H9 (cell line): ENCODE results near the gene ANO3. TPM values are rescaled to one million over a fixed set of nuclear protein-coding genes. Genes with fewer than 3 reads are reported as not detected.

ENCODE experiments used
- DNase-seq: peaks from one replicate; pipeline ENCODE4 v3.0.0-alpha.2; 2017
- H2AFZ ChIP-seq: one replicate; pipeline ENCODE4 v1.6.1; 2013; ENCODE audit warnings: mild to moderate bottlenecking, low read length, control low read depth, moderate library complexity
- H2AK5ac ChIP-seq: 2 replicates; pipeline ENCODE4 v1.6.1; 2013; ENCODE audit warnings: low read length, control low read depth, mixed read lengths; ENCODE audit not compliant: insufficient read length
- H2BK120ac ChIP-seq: one replicate; pipeline ENCODE4 v1.6.1; 2013; ENCODE audit warnings: low read depth, mild to moderate bottlenecking, low read length, control low read depth, inconsistent platforms; ENCODE audit not compliant: poor library complexity, severe bottlenecking
- H2BK12ac ChIP-seq: 2 replicates; pipeline ENCODE4 v1.6.1; 2013; ENCODE audit warnings: low read length, control low read depth, mixed read lengths, low read depth; ENCODE audit not compliant: insufficient read length
- H2BK15ac ChIP-seq: 2 replicates; pipeline ENCODE4 v1.6.1; 2013; ENCODE audit warnings: low read depth, low read length, control low read depth
- H2BK20ac ChIP-seq: one replicate; pipeline ENCODE4 v1.6.1; 2013; ENCODE audit warnings: low read depth, mild to moderate bottlenecking, low read length, control low read depth, inconsistent platforms; ENCODE audit not compliant: poor library complexity, severe bottlenecking
- H2BK5ac ChIP-seq: 2 replicates; pipeline ENCODE4 v1.6.1; 2013; ENCODE audit warnings: low read length, control low read depth, mixed read lengths; ENCODE audit not compliant: insufficient read length
- H3K14ac ChIP-seq: 2 replicates; pipeline ENCODE4 v1.6.1; 2013; ENCODE audit warnings: low read length, control low read depth; ENCODE audit not compliant: insufficient read depth
- H3K18ac ChIP-seq: 2 replicates; pipeline ENCODE4 v1.6.1; 2013; ENCODE audit warnings: low read depth, mild to moderate bottlenecking, mixed read lengths, low read length, control low read depth; ENCODE audit not compliant: insufficient read length
- H3K23ac ChIP-seq: 2 replicates; pipeline ENCODE4 v1.6.1; 2013; ENCODE audit warnings: low read length, control low read depth, mixed read lengths, low read depth; ENCODE audit not compliant: insufficient read length
- H3K23me2 ChIP-seq: 2 replicates; pipeline ENCODE4 v1.6.1; 2013; ENCODE audit warnings: low read depth, mild to moderate bottlenecking, mixed read lengths, low read length, control low read depth; ENCODE audit not compliant: insufficient read length, poor library complexity, severe bottlenecking
- H3K27ac ChIP-seq: 2 replicates; pipeline ENCODE4 v1.5.1; 2013; ENCODE audit warnings: low read length, control low read depth, mixed read lengths, low read depth; ENCODE audit not compliant: insufficient read length
- H3K27me3 ChIP-seq: 2 replicates; pipeline ENCODE4 v1.6.1; 2013; ENCODE audit warnings: low read length, control low read depth, inconsistent platforms; ENCODE audit not compliant: insufficient read depth
- H3K4ac ChIP-seq: 2 replicates; pipeline ENCODE4 v1.6.1; 2013; ENCODE audit warnings: low read depth, mild to moderate bottlenecking, control low read depth, inconsistent platforms, low read length, moderate library complexity
- H3K4me1 ChIP-seq: 2 replicates; pipeline ENCODE4 v1.6.1; 2013; ENCODE audit warnings: low read length, control low read depth, inconsistent platforms; ENCODE audit not compliant: insufficient read depth
- H3K4me2 ChIP-seq: 2 replicates; pipeline ENCODE4 v1.6.1; 2013; ENCODE audit warnings: low read length, control low read depth, mixed read lengths; ENCODE audit not compliant: insufficient read length, insufficient read depth
- H3K56ac ChIP-seq: 2 replicates; pipeline ENCODE4 v1.6.1; 2013; ENCODE audit warnings: low read depth, mild to moderate bottlenecking, mixed read lengths, low read length, control low read depth; ENCODE audit not compliant: insufficient read length
- H3K79me1 ChIP-seq: 2 replicates; pipeline ENCODE4 v1.6.1; 2013; ENCODE audit warnings: low read depth, mild to moderate bottlenecking, moderate library complexity, low read length, control low read depth, inconsistent platforms; ENCODE audit not compliant: insufficient read depth, poor library complexity, severe bottlenecking
- H3K79me2 ChIP-seq: 2 replicates; pipeline ENCODE4 v1.6.1; 2013; ENCODE audit warnings: low read length, control low read depth, inconsistent platforms; ENCODE audit not compliant: insufficient read depth
- H3K9ac ChIP-seq: 2 replicates; pipeline ENCODE4 v1.6.1; 2013; ENCODE audit warnings: low read length, control low read depth, mixed read lengths; ENCODE audit not compliant: insufficient read length; ENCODE audit errors: extremely low read depth
- H3K9me3 ChIP-seq: one replicate; pipeline ENCODE4 v1.6.1; 2013; ENCODE audit warnings: low read depth, low read length, inconsistent platforms; ENCODE audit not compliant: control insufficient read depth
- H3T11ph ChIP-seq: one replicate; pipeline ENCODE4 v1.6.1; 2013; ENCODE audit warnings: mild to moderate bottlenecking, low read length, control low read depth, inconsistent platforms
- H4K20me1 ChIP-seq: one replicate; pipeline ENCODE4 v1.6.1; 2013; ENCODE audit not compliant: control insufficient read depth, insufficient read length, insufficient read depth
- H4K5ac ChIP-seq: 2 replicates; pipeline ENCODE4 v1.6.1; 2013; ENCODE audit warnings: low read depth, mild to moderate bottlenecking, mixed read lengths, low read length, control low read depth; ENCODE audit not compliant: insufficient read length
- H4K8ac ChIP-seq: replicated peaks from 2 replicates; pipeline ENCODE4 v1.6.1; 2013; ENCODE audit warnings: low read length, control low read depth, mixed read lengths, low read depth; ENCODE audit not compliant: insufficient read length
- H4K91ac ChIP-seq: 2 replicates; pipeline ENCODE4 v1.6.1; 2013; ENCODE audit warnings: low read depth, mild to moderate bottlenecking, moderate library complexity, mixed read lengths, low read length, control low read depth; ENCODE audit not compliant: insufficient read length
- H3K27ac Mint-ChIP-seq, 3 experiments: 2 replicates in 2 of 3; 3 replicates in 1 of 3; pipeline ENCODE4 v1.8.0; 2020 to 2021; ENCODE audit warnings: mixed read lengths in 3 of 3, mild to moderate bottlenecking in 1 of 3, moderate library complexity in 1 of 3
- H3K27me3 Mint-ChIP-seq: 2 replicates; pipeline ENCODE4 v1.8.0; 2021; ENCODE audit warnings: low read depth, mild to moderate bottlenecking, moderate library complexity, mixed read lengths
- H3K36me3 Mint-ChIP-seq, 3 experiments: 2 replicates in 2 of 3; 3 replicates in 1 of 3; pipeline ENCODE4 v1.8.0; 2020 to 2021; ENCODE audit warnings: low read depth in 3 of 3, mixed read lengths in 3 of 3; ENCODE audit not compliant: insufficient read depth in 1 of 3
- H3K4me1 Mint-ChIP-seq, 2 experiments: 2 replicates each; pipeline ENCODE4 v1.8.0; 2020; ENCODE audit warnings: mixed read lengths in 2 of 2
- H3K4me3 Mint-ChIP-seq, 2 experiments: 2 replicates in 1 of 2; 3 replicates in 1 of 2; pipeline ENCODE4 v1.8.0; 2020 to 2021; ENCODE audit warnings: mild to moderate bottlenecking in 2 of 2, mixed read lengths in 2 of 2, moderate library complexity in 1 of 2
- H3K9me3 Mint-ChIP-seq, 2 experiments: 2 replicates in 1 of 2; 3 replicates in 1 of 2; pipeline ENCODE4 v1.8.0; 2020; ENCODE audit warnings: mild to moderate bottlenecking in 2 of 2, mixed read lengths in 2 of 2, moderate library complexity in 1 of 2
- WGBS: extraction: QIAGEN DNeasy Blood & Tissue Kit; methylation state at CpG from one replicate; pipeline ENCODE4 v1.1.7; 2013; ENCODE audit warnings: missing lambda C conversion rate, low lambda C conversion rate, mixed read lengths; ENCODE audit not compliant: insufficient read length; ENCODE audit errors: extremely low coverage; 5-methylcytosine and 5-hydroxymethylcytosine counted together
- total RNA-seq: library from RNA; stranded (reverse); gene quantifications from 2 replicates; pipeline ENCODE4 v1.2.1, GENCODE V29; 2021
- TF ChIP-seq, protein P1 (sequence below): fragments of 200-600 bp; sonication (generic); conservative IDR thresholded peaks from 3 replicates; pipeline ENCODE4 v1.8.0; 2021; ENCODE audit warnings: antibody characterized with exemption, mild to moderate bottlenecking

ANO3 gene
- total RNA-seq, 1 experiment from 2014 or later: not detected

DNA sequence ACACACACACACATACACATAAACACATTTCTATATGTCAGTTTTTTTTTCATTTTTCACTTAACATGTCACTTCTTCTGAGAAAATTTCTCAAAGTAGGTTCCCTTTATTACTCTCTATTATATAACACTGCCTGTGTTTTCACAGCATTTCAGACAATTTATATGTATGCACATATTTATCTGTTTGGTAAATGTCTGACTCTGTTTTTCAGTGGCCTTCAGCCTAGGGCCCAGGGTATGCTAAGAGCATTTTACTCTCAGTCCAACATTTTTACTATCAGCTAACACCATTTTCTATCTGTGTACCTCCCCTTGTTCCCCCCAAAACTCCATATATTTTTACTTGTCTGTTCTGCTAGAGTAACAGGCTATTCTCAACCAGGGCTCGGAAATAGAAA is 92.3 kb downstream of the ANO3 start:
- Histone ChIP-seq H2BK5ac (no peak overlapping the region), H3K4me1 (no peaks in the 10 kb centered on the region), H3K9me3 (no peaks in the 10 kb centered on the region), H4K8ac (no peak overlapping the region), H3T11ph (no peak overlapping the region), H3K27ac (no peak overlapping the region), H3K23me2 (no peaks in the 10 kb centered on the region), H3K27me3 (no peaks in the 10 kb centered on the region), H2AFZ (no peak overlapping the region), H4K91ac (no peak overlapping the region), H3K56ac (no peak overlapping the region), H3K79me2 (no peaks in the 10 kb centered on the region), H2BK120ac (no peak overlapping the region), H3K14ac (no peak overlapping the region), H4K5ac (no peak overlapping the region), H4K20me1 (no peaks in the 10 kb centered on the region), H2BK20ac (no peak overlapping the region), H3K79me1 (no peaks in the 10 kb centered on the region), H2BK12ac (no peak overlapping the region), H2BK15ac (no peak overlapping the region), H2AK5ac (no peak overlapping the region), H3K23ac (no peak overlapping the region), H3K18ac (no peak overlapping the region), H3K9ac (no peak overlapping the region), H3K4me2 (no peak overlapping the region), H3K4ac (no peak overlapping the region)
- H3K4me1 Mint-ChIP-seq: peaks cover 5 to 6% of the 10 kb centered on the region in 2 experiments
- H3K27ac Mint-ChIP-seq: no peak overlapping the region
- no peaks in the 10 kb centered on the region for H3K9me3 Mint-ChIP-seq
- no CpG with 5 or more reads among the region's 1 CpG for WGBS
- DNase-seq: no peak
- H3K27me3 Mint-ChIP-seq: no peaks in the 10 kb centered on the region
- H3K36me3 Mint-ChIP-seq: no peaks in the 10 kb centered on the region
- TF ChIP-seq, protein P1, sequence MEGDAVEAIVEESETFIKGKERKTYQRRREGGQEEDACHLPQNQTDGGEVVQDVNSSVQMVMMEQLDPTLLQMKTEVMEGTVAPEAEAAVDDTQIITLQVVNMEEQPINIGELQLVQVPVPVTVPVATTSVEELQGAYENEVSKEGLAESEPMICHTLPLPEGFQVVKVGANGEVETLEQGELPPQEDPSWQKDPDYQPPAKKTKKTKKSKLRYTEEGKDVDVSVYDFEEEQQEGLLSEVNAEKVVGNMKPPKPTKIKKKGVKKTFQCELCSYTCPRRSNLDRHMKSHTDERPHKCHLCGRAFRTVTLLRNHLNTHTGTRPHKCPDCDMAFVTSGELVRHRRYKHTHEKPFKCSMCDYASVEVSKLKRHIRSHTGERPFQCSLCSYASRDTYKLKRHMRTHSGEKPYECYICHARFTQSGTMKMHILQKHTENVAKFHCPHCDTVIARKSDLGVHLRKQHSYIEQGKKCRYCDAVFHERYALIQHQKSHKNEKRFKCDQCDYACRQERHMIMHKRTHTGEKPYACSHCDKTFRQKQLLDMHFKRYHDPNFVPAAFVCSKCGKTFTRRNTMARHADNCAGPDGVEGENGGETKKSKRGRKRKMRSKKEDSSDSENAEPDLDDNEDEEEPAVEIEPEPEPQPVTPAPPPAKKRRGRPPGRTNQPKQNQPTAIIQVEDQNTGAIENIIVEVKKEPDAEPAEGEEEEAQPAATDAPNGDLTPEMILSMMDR: no peak
- no peak overlapping the region for H3K4me3 Mint-ChIP-seq
